ENCODE results near the gene RGS7. TPM values are rescaled to one million over a fixed set of nuclear protein-coding genes. Genes with fewer than 3 reads are reported as not detected.
"Not testable (repeated sequence)": the region's sequence is repeated elsewhere in the genome, so short reads cannot be mapped to it uniquely, and the experiment has no call there.

The RGS7 gene
- total RNA-seq, 1 donor from 2014 or later: not detected

DNA sequence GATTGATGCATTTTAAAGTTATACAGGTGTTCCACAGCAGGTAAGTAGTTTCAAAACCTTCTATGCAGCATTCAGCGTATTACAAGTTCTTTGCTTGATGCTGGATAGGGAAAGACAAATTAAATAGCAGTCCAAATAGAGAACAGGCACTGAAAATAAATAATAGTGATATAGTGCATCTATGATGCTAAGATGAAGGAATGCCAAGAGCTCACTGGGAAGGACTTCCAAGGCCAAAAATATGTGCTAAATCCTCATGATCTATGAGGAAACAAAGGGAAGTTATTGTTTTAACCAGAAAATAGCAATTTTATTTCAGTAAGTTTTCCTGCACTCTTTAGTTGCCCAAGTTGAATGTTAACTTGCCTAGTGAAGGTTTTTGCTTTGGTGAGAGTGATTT, 617.3 kb downstream of the RGS7 start:
- Histone ChIP-seq H3K36me3 (no peaks in the 10 kb centered on the region), H3K4me1 (no peaks in the 10 kb centered on the region), H3K4me3 (no peak overlapping the region), H3K27me3 (no peaks in the 10 kb centered on the region), H3K27ac (no peak overlapping the region), H3K9me3 (no peaks in the 10 kb centered on the region)
- TF ChIP-seq, protein P1, sequence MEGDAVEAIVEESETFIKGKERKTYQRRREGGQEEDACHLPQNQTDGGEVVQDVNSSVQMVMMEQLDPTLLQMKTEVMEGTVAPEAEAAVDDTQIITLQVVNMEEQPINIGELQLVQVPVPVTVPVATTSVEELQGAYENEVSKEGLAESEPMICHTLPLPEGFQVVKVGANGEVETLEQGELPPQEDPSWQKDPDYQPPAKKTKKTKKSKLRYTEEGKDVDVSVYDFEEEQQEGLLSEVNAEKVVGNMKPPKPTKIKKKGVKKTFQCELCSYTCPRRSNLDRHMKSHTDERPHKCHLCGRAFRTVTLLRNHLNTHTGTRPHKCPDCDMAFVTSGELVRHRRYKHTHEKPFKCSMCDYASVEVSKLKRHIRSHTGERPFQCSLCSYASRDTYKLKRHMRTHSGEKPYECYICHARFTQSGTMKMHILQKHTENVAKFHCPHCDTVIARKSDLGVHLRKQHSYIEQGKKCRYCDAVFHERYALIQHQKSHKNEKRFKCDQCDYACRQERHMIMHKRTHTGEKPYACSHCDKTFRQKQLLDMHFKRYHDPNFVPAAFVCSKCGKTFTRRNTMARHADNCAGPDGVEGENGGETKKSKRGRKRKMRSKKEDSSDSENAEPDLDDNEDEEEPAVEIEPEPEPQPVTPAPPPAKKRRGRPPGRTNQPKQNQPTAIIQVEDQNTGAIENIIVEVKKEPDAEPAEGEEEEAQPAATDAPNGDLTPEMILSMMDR (IDR thresholded peaks at IDR 0.05): no peak
- no peak for TF ChIP-seq POLR2A (IDR thresholded peaks at IDR 0.05)
- TF ChIP-seq POLR2AphosphoS5 (IDR thresholded peaks at IDR 0.05; ENCODE audit: insufficient read depth in 1 of 2, low read depth in 1 of 2): no peak
- intact Hi-C loops (cut with DNase I): no loop called here
- no peak for DNase-seq (ENCODE audit: extremely low spot score in 2 of 2)

DNA sequence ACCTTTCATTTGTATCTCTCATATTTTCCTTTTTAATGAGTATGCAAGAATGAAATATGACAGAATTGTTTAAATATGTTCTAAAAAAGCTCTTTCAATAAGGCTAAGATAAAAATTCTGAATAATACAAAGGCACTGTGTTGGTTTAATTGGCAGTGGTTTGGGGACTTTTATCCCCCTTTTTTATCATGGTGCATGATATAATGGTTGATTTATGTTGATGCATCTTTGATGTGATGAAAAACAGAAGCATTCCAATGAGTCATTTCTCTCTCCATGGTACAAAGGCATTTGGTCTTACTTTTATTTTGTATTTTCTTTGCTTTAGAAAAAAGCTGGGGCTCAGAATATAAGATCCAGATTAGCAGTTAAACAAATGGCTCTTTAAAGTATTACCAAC, 617.9 kb downstream of the RGS7 start:
- H3K36me3 ChIP-seq: no peaks in the 10 kb centered on the region
- no peak overlapping the region for H3K27ac ChIP-seq
- intact Hi-C loops (cut with DNase I): no loop called here
- no peaks in the 10 kb centered on the region for H3K9me3 ChIP-seq
- TF ChIP-seq, protein P1 (IDR thresholded peaks at IDR 0.05): no peak
- no peak for TF ChIP-seq POLR2AphosphoS5 (IDR thresholded peaks at IDR 0.05; ENCODE audit: insufficient read depth in 1 of 2, low read depth in 1 of 2)
- no peak for TF ChIP-seq POLR2A (IDR thresholded peaks at IDR 0.05)
- no peak overlapping the region for H3K4me3 ChIP-seq
- no peaks in the 10 kb centered on the region for H3K27me3 ChIP-seq
- no peaks in the 10 kb centered on the region for H3K4me1 ChIP-seq
- no peak for DNase-seq (ENCODE audit: extremely low spot score in 2 of 2)

DNA sequence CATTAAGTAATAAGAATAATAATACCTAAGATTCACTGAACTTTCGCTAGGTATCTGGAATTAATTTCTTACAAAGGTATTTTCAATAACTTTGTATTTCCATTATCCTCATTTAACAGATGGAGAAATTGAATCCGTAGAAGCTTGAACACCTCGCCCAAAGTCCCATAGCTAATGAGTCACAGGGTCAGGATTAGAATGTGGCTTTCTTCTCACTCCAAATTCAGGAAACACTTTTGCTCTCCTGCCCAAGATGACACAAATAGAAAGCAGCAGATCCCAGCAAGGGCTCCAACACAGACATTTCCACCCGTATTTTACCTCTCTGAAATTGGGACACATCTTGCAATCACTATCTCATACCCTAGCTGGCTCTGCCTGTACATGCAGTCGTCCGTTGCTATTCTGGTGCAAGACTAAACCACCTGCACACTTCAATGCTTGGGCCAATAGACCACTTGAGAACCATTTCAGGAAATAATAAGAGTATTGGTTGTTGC, 619.2 kb downstream of the RGS7 start:
- no peaks in the 10 kb centered on the region for H3K4me1 ChIP-seq
- TF ChIP-seq, protein P1 (IDR thresholded peaks at IDR 0.05): no peak
- TF ChIP-seq POLR2A (IDR thresholded peaks at IDR 0.05): no peak
- no peak for TF ChIP-seq POLR2AphosphoS5 (IDR thresholded peaks at IDR 0.05; ENCODE audit: insufficient read depth in 1 of 2, low read depth in 1 of 2)
- H3K4me3 ChIP-seq: no peak overlapping the region
- no peak overlapping the region for H3K27ac ChIP-seq
- no peaks in the 10 kb centered on the region for H3K27me3 ChIP-seq
- no peaks in the 10 kb centered on the region for H3K36me3 ChIP-seq
- intact Hi-C loops (cut with DNase I): no loop called here
- DNase-seq (ENCODE audit: extremely low spot score in 2 of 2): no peak
- no peaks in the 10 kb centered on the region for H3K9me3 ChIP-seq

DNA sequence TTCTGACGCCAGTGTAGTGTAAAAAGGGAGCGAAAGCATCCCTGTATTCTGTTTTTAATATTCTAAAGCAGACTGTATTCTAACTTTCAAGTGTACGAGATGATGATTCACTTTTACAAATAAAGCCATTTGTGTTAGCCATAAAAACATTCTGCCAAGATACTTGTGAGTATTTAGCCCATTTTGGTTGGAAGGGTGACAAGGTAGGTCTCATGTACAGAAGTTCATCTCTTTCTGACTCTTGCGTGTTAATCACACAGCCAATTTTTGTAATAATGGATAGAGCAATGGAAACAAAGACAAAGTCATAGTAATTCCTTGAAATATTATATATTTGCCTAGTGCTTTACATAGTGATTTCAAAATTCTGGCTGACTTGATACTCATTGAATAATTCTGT, 619.7 kb downstream of the RGS7 start:
- Histone ChIP-seq H3K4me1 (no peaks in the 10 kb centered on the region), H3K27me3 (no peaks in the 10 kb centered on the region), H3K9me3 (no peaks in the 10 kb centered on the region), H3K36me3 (no peaks in the 10 kb centered on the region), H3K4me3 (no peak overlapping the region), H3K27ac (no peak overlapping the region)
- TF ChIP-seq POLR2AphosphoS5 (IDR thresholded peaks at IDR 0.05; ENCODE audit: insufficient read depth in 1 of 2, low read depth in 1 of 2) (no peak), POLR2A (IDR thresholded peaks at IDR 0.05) (no peak)
- TF ChIP-seq, protein P1 (IDR thresholded peaks at IDR 0.05): no peak
- intact Hi-C loops (cut with DNase I): no loop called here
- no peak for DNase-seq (ENCODE audit: extremely low spot score in 2 of 2)

DNA sequence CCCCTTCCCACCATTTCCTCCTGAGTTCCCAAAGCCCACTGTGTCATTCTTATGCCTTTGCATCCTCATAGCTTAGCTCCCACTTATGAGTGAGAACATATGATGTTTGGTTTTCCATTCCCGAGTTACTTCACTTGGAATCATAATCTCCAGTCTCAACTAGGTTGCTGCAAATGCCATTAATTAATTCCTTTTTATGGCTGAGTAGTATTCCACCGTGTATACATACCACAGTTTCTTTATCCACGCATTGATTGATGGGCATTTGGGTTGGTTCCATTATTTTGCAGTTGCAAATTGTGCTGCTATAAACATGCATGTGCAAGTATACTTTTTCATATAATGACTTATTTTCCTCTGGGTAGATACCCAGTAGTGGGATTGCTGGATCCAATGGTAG, 622.3 kb downstream of the RGS7 start:
- intact Hi-C loops (cut with DNase I); H3K4me1 ChIP-seq; DNase-seq (ENCODE audit: extremely low spot score in 2 of 2); H3K27me3 ChIP-seq; H3K36me3 ChIP-seq; H3K9me3 ChIP-seq; H3K4me3 ChIP-seq; H3K27ac ChIP-seq: not testable (repeated sequence)

DNA sequence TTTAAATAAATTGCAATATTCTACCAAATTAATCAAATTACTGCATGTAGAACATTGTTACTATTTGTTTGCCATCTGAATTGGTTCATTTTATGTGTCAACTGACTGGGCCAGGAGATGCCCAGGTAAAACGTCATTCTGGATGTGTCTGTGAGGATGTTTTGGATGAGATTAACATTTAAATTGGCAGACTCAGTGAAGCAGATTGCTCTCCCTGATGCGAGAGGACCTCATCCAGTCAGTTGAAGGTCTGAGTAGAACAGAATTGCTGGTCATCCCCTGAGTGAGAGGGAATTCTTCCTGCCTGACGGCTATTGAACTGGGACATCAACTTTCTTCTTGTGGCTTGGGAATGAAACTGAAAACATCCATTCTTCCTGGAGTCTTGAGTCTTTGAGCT, 623.0 kb downstream of the RGS7 start:
- no peak for TF ChIP-seq POLR2AphosphoS5 (IDR thresholded peaks at IDR 0.05; ENCODE audit: insufficient read depth in 1 of 2, low read depth in 1 of 2)
- no peak for TF ChIP-seq POLR2A (IDR thresholded peaks at IDR 0.05)
- TF ChIP-seq, protein P1 (IDR thresholded peaks at IDR 0.05): no peak
- DNase-seq (ENCODE audit: extremely low spot score in 2 of 2): no peak
- Histone ChIP-seq H3K27ac (no peak overlapping the region), H3K27me3 (no peaks in the 10 kb centered on the region), H3K4me3 (no peak overlapping the region), H3K4me1 (no peaks in the 10 kb centered on the region), H3K9me3 (no peaks in the 10 kb centered on the region), H3K36me3 (no peaks in the 10 kb centered on the region)
- intact Hi-C loops (cut with DNase I): no loop called here

Data from vagina (tissue), 2 donors.